ENCODE data around the gene CIPC. TPM values are rescaled to one million over a fixed set of nuclear protein-coding genes. Genes with fewer than 3 reads are reported as not detected.
A peak's percentile ranks its signal among the peaks of the same experiment; 100 is the strongest.

The CIPC gene
- total and polyA plus RNA-seq, 2 of the 13 experiments (the other 11 are each of a cell fraction or from before 2014, with no cell fraction given), result 7.6 to 13.9 TPM

GRCh38 chr14:77053046-77053841 lies 44.8 kb upstream of the CIPC start (continued):
- TF ChIP-seq CHD4 (IDR thresholded peaks at IDR 0.05; ENCODE audit: borderline replicate concordance, low read length) (no peak), ELK4 (CRISPR knock-in tag; IDR thresholded peaks at IDR 0.05; ENCODE audit: borderline replicate concordance) (no peak), ARID2 (CRISPR knock-in tag; IDR thresholded peaks at IDR 0.05; ENCODE audit: borderline replicate concordance) (no peak), ZNF720 (CRISPR knock-in tag; IDR thresholded peaks at IDR 0.05) (no peak), KDM3A (CRISPR knock-in tag; IDR thresholded peaks at IDR 0.05; ENCODE audit: low read depth) (0 out of 2 replicates have a peak, but pooled peaks have one; percentile 62), TRIM24 (CRISPR knock-in tag; IDR thresholded peaks at IDR 0.05) (no peak), KAT8 (CRISPR knock-in tag; IDR thresholded peaks at IDR 0.05) (0 out of 2 replicates have a peak, but pooled peaks have one; percentile 28), ZNF598 (CRISPR knock-in tag; IDR thresholded peaks at IDR 0.05; ENCODE audit: borderline replicate concordance) (no peak), ZFX (CRISPR knock-in tag; IDR thresholded peaks at IDR 0.05; ENCODE audit: low read depth) (no peak), ZNF713 (CRISPR knock-in tag; IDR thresholded peaks at IDR 0.05) (no peak), ZNF230 (CRISPR knock-in tag; IDR thresholded peaks at IDR 0.05) (no peak), ZNF264 (CRISPR knock-in tag; IDR thresholded peaks at IDR 0.05) (no peak), RAD21 (CRISPR knock-in tag; IDR thresholded peaks at IDR 0.05) (peak; percentile 99), U2AF2 (IDR thresholded peaks at IDR 0.05; ENCODE audit: low read depth, low read length) (no peak), ATF6 (CRISPR knock-in tag; conservative IDR thresholded peaks at IDR 0.05) (no peak), ZNF670 (CRISPR knock-in tag; IDR thresholded peaks at IDR 0.05; ENCODE audit: borderline replicate concordance) (no peak), ZKSCAN5 (CRISPR knock-in tag; IDR thresholded peaks at IDR 0.05) (no peak), KDM5B (CRISPR knock-in tag; IDR thresholded peaks at IDR 0.05; ENCODE audit: borderline replicate concordance) (peak; percentile 34; the same call in 1 of the 2 replicates), POLR2AphosphoS2 (IDR thresholded peaks at IDR 0.05; ENCODE audit: low read depth, low read length) (no peak), GATAD2A (CRISPR knock-in tag; IDR thresholded peaks at IDR 0.05) (peak; percentile 40; the same call in 1 of the 2 replicates), PHF21A (CRISPR knock-in tag; IDR thresholded peaks at IDR 0.05) (peak; percentile 34; the same call in 1 of the 2 replicates)
- TF ChIP-seq, protein P1, sequence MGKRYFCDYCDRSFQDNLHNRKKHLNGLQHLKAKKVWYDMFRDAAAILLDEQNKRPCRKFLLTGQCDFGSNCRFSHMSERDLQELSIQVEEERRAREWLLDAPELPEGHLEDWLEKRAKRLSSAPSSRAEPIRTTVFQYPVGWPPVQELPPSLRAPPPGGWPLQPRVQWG (CRISPR knock-in tag; IDR thresholded peaks at IDR 0.05; ENCODE audit: borderline replicate concordance, low read depth), result no peak
- TF ChIP-seq, protein P2, sequence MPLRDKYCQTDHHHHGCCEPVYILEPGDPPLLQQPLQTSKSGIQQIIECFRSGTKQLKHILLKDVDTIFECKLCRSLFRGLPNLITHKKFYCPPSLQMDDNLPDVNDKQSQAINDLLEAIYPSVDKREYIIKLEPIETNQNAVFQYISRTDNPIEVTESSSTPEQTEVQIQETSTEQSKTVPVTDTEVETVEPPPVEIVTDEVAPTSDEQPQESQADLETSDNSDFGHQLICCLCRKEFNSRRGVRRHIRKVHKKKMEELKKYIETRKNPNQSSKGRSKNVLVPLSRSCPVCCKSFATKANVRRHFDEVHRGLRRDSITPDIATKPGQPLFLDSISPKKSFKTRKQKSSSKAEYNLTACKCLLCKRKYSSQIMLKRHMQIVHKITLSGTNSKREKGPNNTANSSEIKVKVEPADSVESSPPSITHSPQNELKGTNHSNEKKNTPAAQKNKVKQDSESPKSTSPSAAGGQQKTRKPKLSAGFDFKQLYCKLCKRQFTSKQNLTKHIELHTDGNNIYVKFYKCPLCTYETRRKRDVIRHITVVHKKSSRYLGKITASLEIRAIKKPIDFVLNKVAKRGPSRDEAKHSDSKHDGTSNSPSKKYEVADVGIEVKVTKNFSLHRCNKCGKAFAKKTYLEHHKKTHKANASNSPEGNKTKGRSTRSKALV (CRISPR knock-in tag; IDR thresholded peaks at IDR 0.05), result no peak
- TF ChIP-seq, protein P3, sequence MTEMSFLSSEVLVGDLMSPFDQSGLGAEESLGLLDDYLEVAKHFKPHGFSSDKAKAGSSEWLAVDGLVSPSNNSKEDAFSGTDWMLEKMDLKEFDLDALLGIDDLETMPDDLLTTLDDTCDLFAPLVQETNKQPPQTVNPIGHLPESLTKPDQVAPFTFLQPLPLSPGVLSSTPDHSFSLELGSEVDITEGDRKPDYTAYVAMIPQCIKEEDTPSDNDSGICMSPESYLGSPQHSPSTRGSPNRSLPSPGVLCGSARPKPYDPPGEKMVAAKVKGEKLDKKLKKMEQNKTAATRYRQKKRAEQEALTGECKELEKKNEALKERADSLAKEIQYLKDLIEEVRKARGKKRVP (CRISPR knock-in tag; IDR thresholded peaks at IDR 0.05), result no peak
